WERI-Rb-1 (cell line): Measurements from ENCODE around the gene TASOR.
"Not testable (repeated sequence)": the region's sequence is repeated elsewhere in the genome, so short reads cannot be mapped to it uniquely, and the experiment has no call there.

Experiments
- DNase-seq: peaks from one replicate; pipeline ENCODE4 v3.0.0-alpha.2; 2020
- H3K27ac ChIP-seq: fragments of 250-450 bp; sonication (Bioruptor Pico); 2 replicates; pipeline ENCODE4 v1.5.1; 2020; ENCODE audit warnings: mild to moderate bottlenecking, moderate library complexity
- H3K27me3 ChIP-seq: fragments of 250-450 bp; sonication (Bioruptor Pico); 2 replicates; pipeline ENCODE4 v1.5.1; 2021; ENCODE audit warnings: mild to moderate bottlenecking, low read depth, moderate library complexity; ENCODE audit not compliant: insufficient read depth, severe bottlenecking
- H3K36me3 ChIP-seq: fragments of 250-450 bp; sonication (Bioruptor Pico); 2 replicates; pipeline ENCODE4 v1.5.1; 2020; ENCODE audit warnings: mild to moderate bottlenecking, moderate library complexity
- H3K4me3 ChIP-seq: 2 replicates; pipeline ENCODE4 v1.5.1; 2011; ENCODE audit warnings: low read depth, mild to moderate bottlenecking, control low read depth, low read length
- H3K9me3 ChIP-seq: fragments of 250-450 bp; sonication (Bioruptor Pico); 2 replicates; pipeline ENCODE4 v1.5.1; 2021; ENCODE audit warnings: mild to moderate bottlenecking, moderate library complexity; ENCODE audit not compliant: severe bottlenecking
- TF ChIP-seq, protein P1 (sequence below): IDR thresholded peaks from 2 replicates; pipeline ENCODE4 v1.5.1; 2011; ENCODE audit warnings: low read depth, mild to moderate bottlenecking, control low read depth, inconsistent platforms, low read length

TASOR gene, protein sequence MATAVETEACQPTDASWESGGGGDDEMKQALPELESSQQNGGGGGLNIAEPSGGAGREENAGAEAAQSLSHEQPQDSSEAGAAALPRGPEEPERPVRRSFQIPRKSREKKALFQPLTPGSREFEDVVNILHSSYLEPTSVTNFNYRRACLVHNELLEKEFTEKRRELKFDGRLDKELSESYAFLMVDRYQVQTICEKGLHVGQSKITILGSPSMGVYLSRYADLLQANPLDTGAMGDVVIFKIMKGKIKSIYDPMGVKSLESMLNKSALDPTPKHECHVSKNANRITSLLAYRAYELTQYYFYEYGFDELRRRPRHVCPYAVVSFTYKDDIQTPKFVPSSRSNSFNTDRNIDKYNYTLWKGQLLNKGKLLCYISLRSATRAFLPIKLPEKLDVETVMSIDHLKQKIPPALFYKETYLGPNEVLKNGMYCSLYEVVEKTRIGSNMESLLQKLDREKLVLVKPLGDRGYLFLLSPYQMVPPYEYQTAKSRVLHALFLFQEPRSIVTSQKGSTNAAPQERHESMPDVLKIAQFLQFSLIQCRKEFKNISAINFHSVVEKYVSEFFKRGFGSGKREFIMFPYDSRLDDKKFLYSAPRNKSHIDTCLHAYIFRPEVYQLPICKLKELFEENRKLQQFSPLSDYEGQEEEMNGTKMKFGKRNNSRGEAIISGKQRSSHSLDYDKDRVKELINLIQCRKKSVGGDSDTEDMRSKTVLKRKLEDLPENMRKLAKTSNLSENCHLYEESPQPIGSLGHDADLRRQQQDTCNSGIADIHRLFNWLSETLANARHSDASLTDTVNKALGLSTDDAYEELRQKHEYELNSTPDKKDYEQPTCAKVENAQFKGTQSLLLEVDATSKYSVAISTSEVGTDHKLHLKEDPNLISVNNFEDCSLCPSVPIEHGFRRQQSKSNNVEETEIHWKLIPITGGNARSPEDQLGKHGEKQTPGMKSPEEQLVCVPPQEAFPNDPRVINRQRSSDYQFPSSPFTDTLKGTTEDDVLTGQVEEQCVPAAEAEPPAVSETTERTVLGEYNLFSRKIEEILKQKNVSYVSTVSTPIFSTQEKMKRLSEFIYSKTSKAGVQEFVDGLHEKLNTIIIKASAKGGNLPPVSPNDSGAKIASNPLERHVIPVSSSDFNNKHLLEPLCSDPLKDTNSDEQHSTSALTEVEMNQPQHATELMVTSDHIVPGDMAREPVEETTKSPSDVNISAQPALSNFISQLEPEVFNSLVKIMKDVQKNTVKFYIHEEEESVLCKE (N-terminal part only)

DNA sequence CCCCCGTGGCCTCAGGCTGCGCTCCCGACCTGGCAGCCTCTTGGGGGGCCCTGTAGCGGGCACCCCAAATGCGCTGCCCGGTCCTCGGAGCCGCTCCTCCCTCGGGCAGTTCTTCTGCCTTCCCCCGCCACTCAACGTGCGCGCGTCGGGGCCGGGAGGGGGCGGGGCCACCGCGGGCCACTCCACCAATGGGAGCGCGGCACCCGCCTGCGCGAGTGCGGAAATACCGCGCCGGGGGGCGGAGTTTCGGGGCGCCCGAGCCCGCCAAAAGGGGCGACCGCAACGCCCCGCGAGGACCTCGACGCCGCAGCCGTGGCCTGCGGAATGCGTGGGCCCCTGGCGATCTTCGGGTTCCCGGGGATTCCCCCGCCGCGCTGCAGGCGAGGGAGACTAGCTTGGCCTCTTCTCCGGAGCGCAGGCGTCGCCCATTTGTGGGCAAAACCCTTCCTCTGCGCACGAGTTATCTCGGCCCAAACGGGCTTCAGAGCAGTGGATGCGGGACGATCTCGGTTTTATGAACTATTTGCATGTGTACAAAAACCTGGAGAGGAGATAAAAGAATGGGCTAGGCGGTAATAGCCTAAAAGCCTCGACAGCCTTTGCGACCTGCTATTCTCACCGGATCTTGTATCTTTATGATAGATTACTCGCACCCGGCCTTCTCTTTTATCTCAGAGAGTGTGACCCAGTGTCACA is at the start of gene TASOR:
TASOR (minus strand) TSS at position 144 of the 696 bp plus-strand sequence. CDS start 259 bp downstream, outside the sequence.
- peaks cover 10% of the 10 kb centered on the region for H3K9me3 ChIP-seq
- peak within 1 kb of the TSS; percentile 97 for H3K27ac ChIP-seq
- TF ChIP-seq, protein P1, sequence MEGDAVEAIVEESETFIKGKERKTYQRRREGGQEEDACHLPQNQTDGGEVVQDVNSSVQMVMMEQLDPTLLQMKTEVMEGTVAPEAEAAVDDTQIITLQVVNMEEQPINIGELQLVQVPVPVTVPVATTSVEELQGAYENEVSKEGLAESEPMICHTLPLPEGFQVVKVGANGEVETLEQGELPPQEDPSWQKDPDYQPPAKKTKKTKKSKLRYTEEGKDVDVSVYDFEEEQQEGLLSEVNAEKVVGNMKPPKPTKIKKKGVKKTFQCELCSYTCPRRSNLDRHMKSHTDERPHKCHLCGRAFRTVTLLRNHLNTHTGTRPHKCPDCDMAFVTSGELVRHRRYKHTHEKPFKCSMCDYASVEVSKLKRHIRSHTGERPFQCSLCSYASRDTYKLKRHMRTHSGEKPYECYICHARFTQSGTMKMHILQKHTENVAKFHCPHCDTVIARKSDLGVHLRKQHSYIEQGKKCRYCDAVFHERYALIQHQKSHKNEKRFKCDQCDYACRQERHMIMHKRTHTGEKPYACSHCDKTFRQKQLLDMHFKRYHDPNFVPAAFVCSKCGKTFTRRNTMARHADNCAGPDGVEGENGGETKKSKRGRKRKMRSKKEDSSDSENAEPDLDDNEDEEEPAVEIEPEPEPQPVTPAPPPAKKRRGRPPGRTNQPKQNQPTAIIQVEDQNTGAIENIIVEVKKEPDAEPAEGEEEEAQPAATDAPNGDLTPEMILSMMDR = no peak
- DNase-seq = peak; percentile 81
- H3K27me3 ChIP-seq = no peaks in the 10 kb centered on the region
- H3K36me3 ChIP-seq = peaks cover 22% of the 10 kb centered on the region
- H3K4me3 ChIP-seq = peak within 1 kb of the TSS; percentile 95

DNA sequence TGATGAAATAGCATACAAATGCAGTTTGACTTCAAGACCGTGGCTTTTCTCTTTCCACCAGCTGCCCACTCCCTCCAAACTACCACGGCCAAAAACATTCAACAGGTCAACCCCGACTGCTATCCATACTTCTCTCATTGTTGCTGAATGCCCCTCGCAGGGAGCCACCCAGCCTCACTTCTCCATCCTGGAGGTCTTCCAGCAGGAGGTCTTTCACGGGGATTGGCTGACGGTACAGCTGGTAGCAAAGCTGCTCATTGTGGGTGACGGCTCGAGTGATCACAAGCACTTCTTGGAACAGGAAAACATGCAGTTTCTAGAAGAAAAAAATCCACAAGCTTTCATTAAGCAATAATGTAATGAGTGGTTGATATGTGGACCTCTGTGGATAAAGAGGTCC is 49.0 kb upstream of the TASOR start:
- no peaks in the 10 kb centered on the region for H3K27me3 ChIP-seq
- no peaks in the 10 kb centered on the region; the same call in none of the 2 replicates for H3K36me3 ChIP-seq
- TF ChIP-seq, protein P1 = no peak
- no peak overlapping the region for H3K27ac ChIP-seq
- H3K9me3 ChIP-seq = no peaks in the 10 kb centered on the region
- H3K4me3 ChIP-seq = no peak overlapping the region
- no peak for DNase-seq

DNA sequence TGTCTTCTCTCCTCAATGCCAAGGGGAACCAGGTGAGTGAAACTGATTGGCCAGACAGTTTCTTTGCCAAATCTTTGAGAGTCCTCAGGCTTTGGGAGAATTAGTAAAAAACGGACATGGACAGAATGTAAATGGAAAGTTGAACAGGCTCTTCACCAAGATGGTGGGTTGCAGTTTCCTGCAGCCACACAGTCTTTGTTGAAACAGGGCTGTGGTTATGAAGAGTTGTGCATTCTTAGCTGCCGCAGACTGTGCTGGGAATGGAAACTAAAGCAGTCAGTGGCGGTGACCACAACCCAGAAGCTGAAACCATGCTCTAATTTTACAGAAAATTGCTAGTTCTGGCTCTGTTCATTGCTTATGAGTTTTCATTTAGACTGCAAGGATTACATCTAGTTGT is 42.1 kb upstream of the TASOR start:
- Histone ChIP-seq H3K9me3 (no peaks in the 10 kb centered on the region), H3K27me3 (no peaks in the 10 kb centered on the region), H3K27ac (no peak overlapping the region), H3K4me3 (no peak overlapping the region), H3K36me3 (no peaks in the 10 kb centered on the region; the same call in 1 of the 2 replicates)
- no peak for DNase-seq
- TF ChIP-seq, protein P1 = no peak

DNA sequence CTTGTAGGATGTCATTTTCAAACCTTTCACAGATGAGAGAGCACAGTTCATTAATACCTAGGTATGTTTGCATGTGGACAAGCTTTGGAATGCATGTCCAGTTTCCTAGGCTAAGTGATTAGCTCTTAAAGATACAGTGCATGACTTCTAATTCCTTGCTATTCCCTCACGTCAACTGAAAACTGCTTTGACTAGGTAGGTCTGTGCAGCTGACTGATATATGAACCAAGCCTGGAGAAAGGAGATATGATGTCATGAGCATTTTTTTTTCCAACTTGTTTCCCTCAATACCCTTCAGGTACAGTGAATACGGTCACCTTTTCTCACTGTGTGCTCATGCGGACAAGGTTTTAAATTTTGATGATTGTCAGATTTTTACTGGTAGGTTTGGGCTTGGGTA is 41.6 kb upstream of the TASOR start:
- Histone ChIP-seq H3K4me3 (no peak overlapping the region), H3K27me3 (no peaks in the 10 kb centered on the region), H3K27ac (no peak overlapping the region), H3K9me3 (no peaks in the 10 kb centered on the region), H3K36me3 (no peaks in the 10 kb centered on the region; the same call in 1 of the 2 replicates)
- no peak for DNase-seq
- TF ChIP-seq, protein P1 = no peak

DNA sequence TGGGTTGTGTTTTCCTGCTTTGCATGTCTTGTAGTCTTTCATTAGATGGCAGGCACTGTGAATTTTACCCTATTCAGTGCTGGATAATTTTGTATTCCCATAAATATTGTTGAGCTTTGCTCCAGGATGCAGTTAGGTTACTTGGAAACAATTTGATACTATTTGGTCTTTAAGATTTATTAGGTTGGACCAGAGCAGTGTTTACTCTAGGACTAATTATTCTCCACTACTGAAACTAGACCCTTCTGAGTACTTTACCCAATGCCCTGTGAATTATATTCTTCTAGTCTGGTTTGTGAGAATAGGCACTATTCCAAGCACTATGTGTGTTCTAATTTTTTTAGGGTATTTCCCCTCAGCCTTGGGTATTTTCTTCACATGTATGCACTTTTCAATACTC is 37.8 kb upstream of the TASOR start:
- Histone ChIP-seq H3K9me3 (peaks cover 2% of the 10 kb centered on the region), H3K27me3 (no peaks in the 10 kb centered on the region), H3K27ac (no peak overlapping the region), H3K36me3 (no peaks in the 10 kb centered on the region), H3K4me3 (no peak overlapping the region)
- no peak for DNase-seq
- TF ChIP-seq, protein P1 = no peak

DNA sequence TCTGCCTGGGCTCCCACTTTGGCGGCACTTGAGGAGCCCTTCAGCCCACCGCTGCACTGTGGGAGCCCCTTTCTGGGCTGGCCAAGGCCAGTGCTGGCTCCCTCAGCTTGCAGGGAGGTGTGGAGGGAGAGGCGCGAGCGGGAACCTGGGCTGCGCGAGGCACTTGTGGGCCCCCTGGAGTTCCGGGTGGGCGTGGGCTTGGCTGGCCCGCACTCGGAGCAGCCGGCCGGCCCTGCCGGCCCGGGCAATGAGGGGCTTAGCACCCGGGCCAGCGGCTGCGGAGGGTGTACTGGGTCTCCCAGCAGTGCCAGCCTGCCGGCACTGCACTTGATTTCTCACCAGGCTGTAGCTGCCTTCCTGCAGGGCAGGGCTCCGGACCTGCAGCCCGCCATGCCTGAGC is 35.7 kb upstream of the TASOR start:
- H3K27me3 ChIP-seq, H3K27ac ChIP-seq, H3K36me3 ChIP-seq, DNase-seq, H3K9me3 ChIP-seq, H3K4me3 ChIP-seq: not testable (repeated sequence)
